Stimulated activated CD8-positive, alpha-beta memory T cell treated with anti-CD3 and anti-CD28 coated beads, Interleukin-4, amount 100 ng/mL, for 1 hour (primary cell): ENCODE results near the gene BGN.

Experiments used
- DNase-seq, 2 donors: peaks; one replicate each; pipeline ENCODE4 v3.0.0-alpha.2; 2020; ENCODE audit warnings: low read depth in 2 of 2, low spot score in 1 of 2

The BGN gene

GRCh38 chrX:153502796-153503195, 8.0 kb downstream of the BGN start:
- no peak for DNase-seq

- no peak for DNase-seq
Measured at GRCh38 chrX:153504445-153505016, 9.8 kb downstream of the BGN start.

DNA sequence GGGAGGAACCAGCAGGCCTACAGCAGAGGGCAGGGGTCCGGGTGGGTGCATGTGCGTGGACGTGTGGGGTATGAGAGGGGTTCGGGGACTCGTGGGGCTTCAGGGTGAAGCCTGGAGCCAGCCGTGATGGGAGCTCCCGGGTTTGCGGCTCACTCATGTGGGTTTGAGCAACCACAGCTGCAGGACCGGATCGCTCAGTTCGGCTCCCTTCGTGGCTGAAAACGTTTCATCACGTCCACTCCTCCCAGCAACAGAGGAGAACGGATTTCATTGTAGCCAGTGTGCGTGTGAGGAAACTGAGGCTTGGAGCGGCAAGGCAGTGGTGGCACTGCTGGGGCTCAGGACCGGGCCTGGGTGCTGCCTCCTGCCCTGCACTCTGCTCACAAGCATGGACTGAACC, 10.6 kb downstream of the BGN start:
- no peak for DNase-seq

- DNase-seq, result peak; percentile 66 to 74
Measured at GRCh38 chrX:153507484-153508178, 12.9 kb downstream of the BGN start.

DNA sequence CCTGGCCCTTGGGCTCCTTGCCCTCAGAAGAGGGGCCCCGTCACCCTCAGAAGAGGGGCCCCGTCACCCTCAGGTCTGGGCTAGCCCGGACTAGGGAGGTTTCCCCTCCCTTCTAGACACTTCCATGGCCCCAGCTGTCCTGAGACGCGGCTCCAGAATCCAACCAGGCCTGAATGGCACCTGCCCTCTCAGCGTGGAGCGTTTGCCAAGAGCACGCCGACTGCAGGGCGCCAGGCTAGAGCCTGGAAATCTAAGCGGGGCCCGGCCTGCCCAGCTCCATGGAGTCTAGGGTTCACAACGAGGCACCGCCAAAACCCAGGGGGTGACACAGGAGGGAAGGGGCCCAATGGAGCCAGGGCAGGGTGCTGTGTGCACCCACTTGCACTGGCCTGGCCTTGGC, 14.8 kb downstream of the BGN start:
- DNase-seq, result no peak

DNA sequence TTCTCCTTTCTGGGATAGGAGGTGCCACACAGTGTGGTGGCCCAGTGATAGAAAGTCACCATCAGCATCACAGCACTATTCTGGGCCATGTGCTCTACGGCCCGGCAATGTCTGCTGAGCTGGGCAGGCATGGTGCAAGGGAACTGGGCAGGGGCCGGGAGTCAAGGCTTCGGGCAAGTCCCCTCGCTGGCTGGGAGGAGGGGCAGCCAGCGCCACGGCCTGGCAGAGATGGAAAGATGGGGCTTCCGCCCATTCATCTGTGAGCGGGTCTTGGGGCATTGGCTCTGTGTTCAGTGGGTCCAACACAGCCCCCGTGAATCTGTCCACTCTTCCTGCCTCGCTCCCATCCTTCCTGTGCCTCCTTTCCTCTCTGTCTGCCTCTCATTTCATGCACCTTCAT, 15.6 kb downstream of the BGN start:
- no peak for DNase-seq

DNA sequence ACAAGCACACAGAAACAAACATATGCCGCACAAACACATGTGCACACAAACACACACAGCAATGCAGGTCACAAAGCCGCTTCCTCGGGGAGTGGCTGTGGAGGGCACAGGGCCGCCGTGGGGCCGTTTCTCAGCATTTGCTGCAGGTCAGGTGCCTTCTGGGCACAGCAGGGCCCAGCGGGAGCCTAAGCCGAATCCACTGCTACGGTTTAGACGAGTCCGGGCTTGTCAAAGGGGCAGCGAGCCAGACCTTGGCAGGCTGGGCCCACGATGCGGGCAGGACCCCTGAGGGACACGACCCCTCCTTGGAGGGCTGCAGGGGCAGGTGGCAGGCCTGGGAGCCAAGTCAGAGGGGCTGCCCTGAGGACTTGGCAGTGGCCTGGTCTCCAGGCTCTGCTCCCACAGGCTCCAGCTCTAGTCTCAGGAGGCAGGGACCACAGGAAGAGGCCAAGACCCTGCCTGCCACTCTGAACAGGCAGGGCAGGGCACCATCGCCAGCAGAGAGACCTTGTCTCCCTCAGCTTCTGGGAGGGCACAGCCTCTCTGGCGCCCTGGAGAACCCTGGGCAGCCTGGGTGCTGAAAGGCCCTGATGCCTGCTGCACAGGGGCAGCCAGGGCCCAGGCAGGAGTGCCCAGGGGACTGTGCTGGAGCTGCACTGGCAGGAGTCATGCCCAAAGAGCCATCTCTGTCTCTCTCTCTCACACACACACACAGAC, 17.2 kb downstream of the BGN start:
- no peak for DNase-seq

DNA sequence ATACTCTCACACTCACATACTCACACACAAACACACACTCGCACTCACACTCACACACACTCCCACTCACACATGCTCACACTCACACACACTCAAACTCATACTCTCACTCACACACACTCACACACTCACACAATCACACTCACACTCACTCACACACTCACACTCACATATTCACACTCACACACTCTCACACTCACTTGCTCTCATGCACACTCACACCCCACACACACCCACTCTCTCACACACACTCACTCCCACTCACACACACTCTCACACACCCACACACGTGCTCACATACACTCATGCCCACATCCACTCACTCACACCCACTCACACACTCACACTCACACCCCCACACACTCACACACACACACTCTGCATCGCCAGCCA, 17.7 kb downstream of the BGN start:
- no peak for DNase-seq

GRCh38 chrX:153513265-153513664, 18.5 kb downstream of the BGN start:
- DNase-seq, result no peak

DNA sequence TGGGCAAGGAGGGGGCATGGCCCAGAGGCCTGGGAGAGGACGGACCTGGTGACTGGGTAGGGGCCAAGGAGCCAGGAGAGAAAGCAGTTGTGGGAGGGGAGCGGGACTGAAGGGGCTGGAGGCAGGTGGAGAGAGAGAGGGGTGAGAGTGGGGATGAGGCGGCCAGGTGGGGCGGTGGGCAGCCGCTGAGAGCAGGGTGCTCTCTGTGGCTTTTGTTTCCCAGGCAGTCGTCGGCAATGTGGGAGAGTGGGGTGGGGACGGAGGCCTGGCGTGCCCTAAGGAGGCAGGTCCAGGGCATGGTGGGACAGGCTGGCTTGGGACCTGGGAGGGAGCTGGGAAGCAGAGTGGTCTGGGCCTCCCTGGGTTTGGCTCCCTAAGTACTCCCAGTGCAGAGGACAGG, 19.5 kb downstream of the BGN start:
- DNase-seq, result no peak

DNA sequence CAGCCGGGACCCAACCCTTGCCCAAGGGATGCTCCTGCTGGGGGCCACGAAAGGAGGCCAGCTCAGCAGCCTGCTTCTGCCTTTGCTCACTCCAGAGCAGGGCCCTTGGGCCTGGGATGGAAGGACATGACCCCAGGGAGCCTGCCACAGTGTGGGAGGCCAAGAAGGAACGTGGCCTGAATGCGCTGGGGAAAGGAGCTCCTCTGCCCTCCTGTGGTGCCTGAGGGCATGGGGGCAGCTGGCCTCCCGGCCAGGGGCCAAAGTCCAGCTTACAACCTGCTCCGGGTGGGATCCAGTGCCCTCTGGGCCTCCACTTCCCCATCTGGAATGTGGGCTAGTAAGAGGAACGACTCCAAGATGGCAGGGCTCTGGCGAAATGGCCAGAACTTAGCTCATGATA, 20.7 kb downstream of the BGN start:
- no peak for DNase-seq

- no peak for DNase-seq
Measured at GRCh38 chrX:153516073-153516472, 21.3 kb downstream of the BGN start.

DNA sequence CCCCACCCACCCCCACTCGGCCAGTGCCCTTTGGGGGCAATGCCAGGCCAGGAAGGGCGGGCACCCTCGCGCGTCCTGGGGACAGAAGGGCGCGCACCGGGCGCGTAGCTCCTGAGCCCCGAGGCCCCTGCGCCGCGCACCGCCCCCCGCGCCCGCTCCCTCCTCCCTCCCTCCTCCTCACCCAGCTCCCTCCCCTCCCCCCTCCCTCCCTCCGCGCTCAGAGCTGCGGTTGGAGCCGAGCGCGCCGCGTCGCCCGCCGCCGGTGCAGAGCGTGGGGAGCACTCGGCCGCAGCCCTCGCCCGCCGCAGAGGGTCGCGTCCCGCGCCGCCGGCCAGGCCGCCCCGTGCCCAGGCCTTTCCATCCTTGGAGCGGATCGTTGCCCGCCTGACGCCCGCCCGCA, 22.6 kb downstream of the BGN start, which contains the start of gene ATP2B3:
TSS of gene ATP2B3 (plus strand) at position 220 of the 400 bp plus-strand sequence. CDS start 18,606 bp downstream, outside the sequence.
- no peak for DNase-seq

- DNase-seq, result no peak
Measured at GRCh38 chrX:153517946-153518834, 23.4 kb downstream of the BGN start.

- no peak for DNase-seq
Measured at GRCh38 chrX:153519569-153520286, 24.9 kb downstream of the BGN start.

DNA sequence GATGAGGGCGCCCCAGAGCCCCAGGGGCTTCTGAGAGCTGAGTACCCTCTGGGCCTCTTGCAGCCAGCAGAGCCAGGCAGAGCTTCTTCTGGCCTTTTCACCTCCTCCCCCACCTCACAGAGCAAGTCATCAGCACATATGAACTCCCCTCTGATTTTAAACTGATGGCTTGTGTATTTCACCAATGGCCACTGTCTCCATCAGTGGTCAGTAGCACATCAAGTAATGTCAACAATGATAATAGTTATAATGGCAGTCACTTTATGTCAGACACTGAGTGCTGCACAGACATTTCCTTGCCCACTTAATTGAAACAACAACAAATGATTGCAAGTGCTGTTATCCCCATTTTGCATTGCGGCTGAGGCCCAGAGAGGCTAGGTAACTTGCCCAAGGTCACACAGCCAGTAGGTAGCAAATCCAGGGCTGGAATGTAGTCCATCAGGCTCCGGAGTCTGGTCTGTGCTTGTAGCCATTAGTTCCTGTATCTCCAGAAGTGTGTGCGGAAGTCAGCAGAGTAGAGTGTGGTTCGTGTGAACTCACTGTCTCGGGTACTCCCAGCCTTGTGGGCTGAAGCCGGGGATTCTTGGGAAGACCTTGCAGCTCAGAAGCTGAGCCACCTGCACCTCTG, 25.6 kb downstream of the BGN start:
- DNase-seq, result no peak

DNA sequence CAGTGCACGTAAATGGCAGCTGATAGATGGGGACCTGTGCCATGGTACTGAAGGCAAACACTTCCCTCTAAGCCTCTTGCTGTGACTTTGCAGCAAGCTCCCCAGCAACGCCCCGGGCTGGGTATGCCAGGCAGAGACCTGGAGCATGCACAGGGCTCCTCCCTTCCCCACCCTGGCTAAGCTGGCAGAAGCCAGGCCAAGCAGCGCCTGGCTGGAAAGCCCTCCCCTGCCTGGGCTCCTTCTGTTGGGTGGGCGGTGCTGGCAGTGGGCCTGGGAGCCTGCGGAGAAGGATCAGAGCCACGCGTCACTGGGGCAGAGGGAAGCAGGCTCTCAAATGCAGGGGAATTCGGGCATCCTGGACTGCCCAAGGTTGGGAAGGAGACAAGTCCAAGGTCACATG, 26.3 kb downstream of the BGN start:
- DNase-seq, result no peak

- DNase-seq, result no peak
Measured at GRCh38 chrX:153522259-153522658, 27.5 kb downstream of the BGN start.

- DNase-seq, result no peak
Measured at GRCh38 chrX:153523269-153523668, 28.5 kb downstream of the BGN start.

DNA sequence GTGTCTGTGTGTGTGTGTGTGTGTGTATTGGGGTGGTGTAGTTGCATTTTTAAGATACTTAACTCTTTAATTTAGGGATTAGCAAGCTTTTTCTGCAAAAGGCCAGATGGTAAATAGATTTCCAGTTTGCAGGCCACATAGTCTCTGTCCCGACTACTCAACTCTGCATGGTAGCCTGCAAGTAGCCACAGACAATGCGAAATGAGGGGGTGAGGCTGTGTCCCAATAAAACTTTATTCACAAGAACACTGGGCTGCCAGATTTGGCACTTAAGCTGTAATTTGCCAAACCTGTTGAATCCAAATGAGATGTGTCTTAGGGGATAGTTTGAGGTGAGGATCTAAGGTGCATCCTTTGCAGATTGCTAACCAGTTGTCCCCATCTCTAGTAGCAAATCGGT, 29.5 kb downstream of the BGN start:
- DNase-seq, result no peak
